ENCODE measurements around the gene ATP2B2. TPM values are rescaled to one million over a fixed set of nuclear protein-coding genes. Genes with fewer than 3 reads are reported as not detected.

Gene ATP2B2
- total and polyA plus RNA-seq, 2 donors (not counting 1 experiment from before 2014, with no cell fraction given) = not detected

DNA sequence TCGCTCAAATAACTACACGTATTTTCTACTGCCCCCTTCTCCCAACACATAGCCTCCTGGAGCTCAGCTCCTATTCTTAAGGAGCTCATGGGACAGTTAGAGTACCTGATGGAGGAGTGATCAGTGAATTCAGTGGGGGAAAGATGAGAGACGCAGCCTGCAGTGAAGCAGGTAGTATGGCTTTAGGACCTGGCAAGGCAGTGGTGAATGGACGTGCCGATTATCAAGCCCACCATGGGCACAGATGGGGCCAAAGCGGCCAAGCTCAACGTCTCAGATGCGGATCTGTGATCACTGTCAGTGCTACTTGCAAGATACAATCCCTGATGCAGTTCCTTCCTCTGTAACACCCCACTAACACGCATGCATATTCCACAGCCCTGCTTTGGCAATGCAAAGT, 45.8 kb upstream of the ATP2B2 start:
- H3K27me3 ChIP-seq (replicated peaks in 1 of 4; ENCODE audit: control extremely low read depth in 1 of 4, control insufficient read depth in 3 of 4, insufficient read depth in 4 of 4, low read length in 3 of 4) = no peaks in the 10 kb centered on the region
- CTCF ChIA-PET = no interaction called here
- peaks cover 25% of the 10 kb centered on the region for H3K27me3 Mint-ChIP-seq

GRCh38 chr3:10550705-10551104, 45.3 kb upstream of the ATP2B2 start:
- no peaks in the 10 kb centered on the region for H3K9me3 Mint-ChIP-seq (ENCODE audit: insufficient read depth)
- CTCF ChIA-PET = no interaction called here
- H3K27me3 ChIP-seq (replicated peaks in 1 of 4; ENCODE audit: control extremely low read depth in 1 of 4, control insufficient read depth in 3 of 4, insufficient read depth in 4 of 4, low read length in 3 of 4) = no peaks in the 10 kb centered on the region
- no peak overlapping the region for H3K27ac ChIP-seq (ENCODE audit: low read length in 2 of 2)
- H4K20me1 ChIP-seq (ENCODE audit: control insufficient read depth, insufficient read depth, low read length, poor library complexity, severe bottlenecking) = no peaks in the 10 kb centered on the region
- ATAC-seq (ENCODE audit: low read depth) (no peak), DNase-seq (no peak)
- no peak overlapping the region for H3K9ac ChIP-seq (ENCODE audit: low read length)
- 73% methylated on average over 4 of the region's 10 CpGs for WGBS (ENCODE audit: insufficient coverage)
- intact Hi-C loops (cut with micrococcal nuclease) = no loop called here
- H2AFZ ChIP-seq (ENCODE audit: insufficient read depth, low read depth, low read length, poor library complexity, severe bottlenecking) = no peak overlapping the region
- POLR2A ChIA-PET = no interaction called here
- no peaks in the 10 kb centered on the region for H3K79me2 ChIP-seq (ENCODE audit: control insufficient read depth, insufficient read depth, low read length)
- H3K4me3 ChIP-seq (ENCODE audit: control extremely low read depth in 1 of 5, extremely low read depth in 1 of 5, insufficient read depth in 1 of 5, low read depth in 2 of 5, low read length in 4 of 5) = no peak overlapping the region
- TF ChIP-seq EZH2 (IDR thresholded peaks at IDR 0.05; ENCODE audit: borderline replicate concordance, insufficient read depth, low read depth, low read length, poor library complexity, severe bottlenecking) = no peak
- TF ChIP-seq, protein P1, sequence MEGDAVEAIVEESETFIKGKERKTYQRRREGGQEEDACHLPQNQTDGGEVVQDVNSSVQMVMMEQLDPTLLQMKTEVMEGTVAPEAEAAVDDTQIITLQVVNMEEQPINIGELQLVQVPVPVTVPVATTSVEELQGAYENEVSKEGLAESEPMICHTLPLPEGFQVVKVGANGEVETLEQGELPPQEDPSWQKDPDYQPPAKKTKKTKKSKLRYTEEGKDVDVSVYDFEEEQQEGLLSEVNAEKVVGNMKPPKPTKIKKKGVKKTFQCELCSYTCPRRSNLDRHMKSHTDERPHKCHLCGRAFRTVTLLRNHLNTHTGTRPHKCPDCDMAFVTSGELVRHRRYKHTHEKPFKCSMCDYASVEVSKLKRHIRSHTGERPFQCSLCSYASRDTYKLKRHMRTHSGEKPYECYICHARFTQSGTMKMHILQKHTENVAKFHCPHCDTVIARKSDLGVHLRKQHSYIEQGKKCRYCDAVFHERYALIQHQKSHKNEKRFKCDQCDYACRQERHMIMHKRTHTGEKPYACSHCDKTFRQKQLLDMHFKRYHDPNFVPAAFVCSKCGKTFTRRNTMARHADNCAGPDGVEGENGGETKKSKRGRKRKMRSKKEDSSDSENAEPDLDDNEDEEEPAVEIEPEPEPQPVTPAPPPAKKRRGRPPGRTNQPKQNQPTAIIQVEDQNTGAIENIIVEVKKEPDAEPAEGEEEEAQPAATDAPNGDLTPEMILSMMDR (IDR thresholded peaks at IDR 0.05) = no peak
- H3K27me3 Mint-ChIP-seq = peaks cover 24% of the 10 kb centered on the region
- H3K9me3 ChIP-seq (ENCODE audit: control extremely low read depth in 1 of 3, control insufficient read depth in 2 of 3, insufficient read depth in 1 of 3, low read length in 2 of 3) = no peaks in the 10 kb centered on the region
- H3K4me1 ChIP-seq (ENCODE audit: control insufficient read depth in 2 of 2, insufficient read depth in 2 of 2, low read length in 2 of 2) = peaks cover 0 to 11% of the 10 kb centered on the region in 2 donors
- no peaks in the 10 kb centered on the region for H3K36me3 ChIP-seq (replicated peaks in 1 of 2; ENCODE audit: control extremely low read depth in 1 of 2, control insufficient read depth in 1 of 2, extremely low read depth in 1 of 2, insufficient read depth in 2 of 2, low read length in 1 of 2)
- no peak overlapping the region for H3K4me2 ChIP-seq (replicated peaks; ENCODE audit: low read depth, low read length, poor library complexity, severe bottlenecking)
- H3K4me3 Mint-ChIP-seq = no peak overlapping the region
- no peak overlapping the region for H3K27ac Mint-ChIP-seq
- H3K4me1 Mint-ChIP-seq = peaks cover 7% of the 10 kb centered on the region

More for the DNA sequence above, 45.8 kb upstream of the ATP2B2 start:
- intact Hi-C loops (cut with micrococcal nuclease) = no loop called here
- DNase-seq (no peak), ATAC-seq (ENCODE audit: low read depth) (no peak)
- H3K4me1 ChIP-seq (ENCODE audit: control insufficient read depth in 2 of 2, insufficient read depth in 2 of 2, low read length in 2 of 2) = peaks cover 0 to 11% of the 10 kb centered on the region in 2 donors
- no peak overlapping the region for H3K9ac ChIP-seq (ENCODE audit: low read length)
- Mint-ChIP-seq H3K27ac (no peak overlapping the region), H3K4me3 (no peak overlapping the region), H3K9me3 (ENCODE audit: insufficient read depth) (no peaks in the 10 kb centered on the region), H3K4me1 (peaks cover 7% of the 10 kb centered on the region)
- no peak overlapping the region for H3K27ac ChIP-seq (ENCODE audit: low read length in 2 of 2)
- H3K4me3 ChIP-seq (ENCODE audit: control extremely low read depth in 1 of 5, extremely low read depth in 1 of 5, insufficient read depth in 1 of 5, low read depth in 2 of 5, low read length in 4 of 5) = no peak overlapping the region
- no peak overlapping the region for H2AFZ ChIP-seq (ENCODE audit: insufficient read depth, low read depth, low read length, poor library complexity, severe bottlenecking)
- no peak overlapping the region for H3K4me2 ChIP-seq (replicated peaks; ENCODE audit: low read depth, low read length, poor library complexity, severe bottlenecking)
- no peaks in the 10 kb centered on the region for H3K9me3 ChIP-seq (ENCODE audit: control extremely low read depth in 1 of 3, control insufficient read depth in 2 of 3, insufficient read depth in 1 of 3, low read length in 2 of 3)
- WGBS (ENCODE audit: insufficient coverage) = 97% methylated on average over 4 of the region's 9 CpGs
- H3K79me2 ChIP-seq (ENCODE audit: control insufficient read depth, insufficient read depth, low read length) = no peaks in the 10 kb centered on the region
- POLR2A ChIA-PET = no interaction called here
- TF ChIP-seq EZH2 (IDR thresholded peaks at IDR 0.05; ENCODE audit: borderline replicate concordance, insufficient read depth, low read depth, low read length, poor library complexity, severe bottlenecking) = no peak
- TF ChIP-seq, protein P1 (IDR thresholded peaks at IDR 0.05) = no peak
- no peaks in the 10 kb centered on the region for H3K36me3 ChIP-seq (replicated peaks in 1 of 2; ENCODE audit: control extremely low read depth in 1 of 2, control insufficient read depth in 1 of 2, extremely low read depth in 1 of 2, insufficient read depth in 2 of 2, low read length in 1 of 2)
- no peaks in the 10 kb centered on the region for H4K20me1 ChIP-seq (ENCODE audit: control insufficient read depth, insufficient read depth, low read length, poor library complexity, severe bottlenecking)

Measured in B cell (primary cell).